ENCODE results near the gene KIF26B. TPM values are rescaled to one million over a fixed set of nuclear protein-coding genes. Genes with fewer than 3 reads are reported as not detected.

Gene KIF26B
- total and polyA plus RNA-seq, 10 of the 15 experiments (the other 5 are each of a cell fraction or from before 2014, with no cell fraction given) = 0.35 to 11.6 (median 2.2) TPM

- TF ChIP-seq ZNF207 (IDR thresholded peaks at IDR 0.05; ENCODE audit: borderline replicate concordance) (no peak), EGR1 (IDR thresholded peaks at IDR 0.05; ENCODE audit: borderline replicate concordance in 1 of 2, low read depth in 2 of 2, low read length in 2 of 2) (no peak), EP300 (IDR thresholded peaks at IDR 0.05; ENCODE audit: borderline replicate concordance in 1 of 2, control insufficient read depth in 1 of 2, low read depth in 2 of 2, low read length in 2 of 2) (no peak), ZNF622 (IDR thresholded peaks at IDR 0.05) (no peak), IKZF2 (IDR thresholded peaks at IDR 0.05) (no peak), HDGF (IDR thresholded peaks at IDR 0.05) (no peak), SIN3A (IDR thresholded peaks at IDR 0.05; ENCODE audit: low read depth, low read length) (no peak), MTA3 (IDR thresholded peaks at IDR 0.05; ENCODE audit: borderline replicate concordance, low read length) (no peak), CBX5 (IDR thresholded peaks at IDR 0.05; ENCODE audit: low read depth) (no peak), POLR2AphosphoS5 (IDR thresholded peaks at IDR 0.05; ENCODE audit: low read length) (no peak), BHLHE40 (IDR thresholded peaks at IDR 0.05; ENCODE audit: borderline replicate concordance in 1 of 2, low read depth in 2 of 2, low read length in 1 of 2) (no peak), FOXK2 (IDR thresholded peaks at IDR 0.05) (no peak)
Observed at GRCh38 chr1:245694753-245695195, 540.0 kb downstream of the KIF26B start (continued).

- BruUV-seq (replicated peaks) = no TSS peak
- Histone ChIP-seq H3K9ac (ENCODE audit: control insufficient read depth, insufficient read depth, low read length) (no peak overlapping the region), H3K79me2 (ENCODE audit: control insufficient read depth, insufficient read depth, low read length) (no peaks in the 10 kb centered on the region), H3K9me3 (replicated peaks; ENCODE audit: control insufficient read depth, insufficient read depth, low read length) (no peaks in the 10 kb centered on the region), H2AFZ (ENCODE audit: control insufficient read depth, low read depth, low read length) (no peak overlapping the region), H3K27ac (ENCODE audit: control insufficient read depth, insufficient read depth) (no peak overlapping the region), H3K36me3 (ENCODE audit: control insufficient read depth in 2 of 2, insufficient read depth in 2 of 2, low read length in 1 of 2) (peaks cover 0 to 2% of the 10 kb centered on the region in 2 experiments; a peak in 2 of 4 replicates), H4K20me1 (ENCODE audit: control insufficient read depth, insufficient read depth) (no peaks in the 10 kb centered on the region), H3K4me2 (ENCODE audit: control insufficient read depth, insufficient read depth) (no peak overlapping the region), H3K4me3 (no peak overlapping the region), H3K4me1 (ENCODE audit: control insufficient read depth, insufficient read depth, low read length) (no peaks in the 10 kb centered on the region), H3K27me3 (replicated peaks in 1 of 2; ENCODE audit: control insufficient read depth in 2 of 2, insufficient read depth in 2 of 2, low read length in 1 of 2) (no peaks in the 10 kb centered on the region)
- ChIA-PET RAD21 (ENCODE audit: unreplicated experiment) (no interaction called here), CTCF (no interaction called here), POLR2A (no interaction called here), SMC1A (ENCODE audit: uncharacterized antibody, unreplicated experiment) (no interaction called here)
- no peak for FAIRE-seq
- in situ Hi-C loops (cut with MboI) = no loop called here
- 17% methylated on average over 8 of the region's 8 CpGs for WGBS (ENCODE audit: insufficient coverage, insufficient replicate concordance, low lambda C conversion rate, missing lambda C conversion rate)
- ATAC-seq = no peak
- intact Hi-C loops (cut with micrococcal nuclease; ENCODE audit: unreplicated experiment) = loop anchor here (10.0 kb wide), 1 partner anchor 540 kb away; the partner anchor contains the start of gene KIF26B
- no peak for DNase-seq (ENCODE audit: low read depth, low spot score)
- TF ChIP-seq PBX3 (IDR thresholded peaks at IDR 0.05; ENCODE audit: insufficient replicate concordance, low read depth, low read length) (no peak), BRCA1 (IDR thresholded peaks at IDR 0.05; ENCODE audit: low read depth, low read length) (no peak), CHD4 (IDR thresholded peaks at IDR 0.05) (no peak), CBFB (IDR thresholded peaks at IDR 0.05; ENCODE audit: low read depth) (no peak), ATF3 (IDR thresholded peaks at IDR 0.05; ENCODE audit: borderline replicate concordance, extremely low read depth, low read depth, low read length) (no peak), NBN (IDR thresholded peaks at IDR 0.05) (no peak), E2F4 (IDR thresholded peaks at IDR 0.05; ENCODE audit: low read depth, low read length) (no peak), MTA3 (IDR thresholded peaks at IDR 0.05; ENCODE audit: borderline replicate concordance, low read length) (no peak)
Observed at GRCh38 chr1:245695211-245695610, 540.4 kb downstream of the KIF26B start.
